K562 (cell line): ENCODE results near the gene PLD5. TPM values are rescaled to one million over a fixed set of nuclear protein-coding genes. Genes with fewer than 3 reads are reported as not detected.

Source experiments
- ATAC-seq: fragments of 200-7000 bp; cut with Tn5 transposase; 3 replicates; pipeline ENCODE4 v1.9.1; 2020; ENCODE audit warnings: moderate library complexity
- BruUV-seq: library from RNA; stranded (reverse); fragments of 400-500 nt; replicated peaks from 2 replicates; lab custom pipeline; 2021; lab: Mats Ljungman, UMichigan
- CTCF ChIA-PET: fragments of 300-600 bp; formaldehyde crosslinking; extraction: SDS; loops from one replicate; lab custom pipeline; 2021; ENCODE audit warnings: low intra/inter-chr PET ratio; lab: Yijun Ruan, JAX
- POLR2A ChIA-PET: fragments of 300-600, 350-650 bp; sonication (Branson Sonifier 250); formaldehyde crosslinking; extraction: SDS; loops from one replicate; lab custom pipeline; 2021; ENCODE audit warnings: antibody characterized with exemption, inconsistent platforms; lab: Yijun Ruan, JAX
- DNase-seq, 4 experiments: peaks; one replicate each; pipeline versions ENCODE4 v3.0.0 to v3.0.0-alpha.2; 2011 to 2018; ENCODE audit warnings: low spot score in 3 of 4, mixed read lengths in 3 of 4; ENCODE audit errors: extremely low read depth in 1 of 4
- FAIRE-seq: peaks from 2 replicates; lab custom pipeline; 2011; peaks lifted over from hg19 to GRCh38; lab: Jason Lieb, UNC
- H2AFZ ChIP-seq: 2 replicates; pipeline ENCODE4 v1.6.0; 2011; ENCODE audit warnings: low read depth, low read length, control low read depth, inconsistent platforms
- H3K27ac ChIP-seq: fragments of 200-600 bp; 3 replicates; pipeline ENCODE4 v1.8.0; 2011; ENCODE audit warnings: low read depth, mild to moderate bottlenecking, control low read depth, inconsistent platforms, low read length, moderate library complexity, mixed read lengths; ENCODE audit errors: extremely low read depth
- H3K27me3 ChIP-seq, 2 experiments: fragments of 300-600 bp in 1 of 2; 2 replicates in 1 of 2; 3 replicates in 1 of 2; pipeline versions ENCODE4 v1.6.0 to v1.8.0; 2011; ENCODE audit warnings: inconsistent platforms in 2 of 2, low read length in 2 of 2, mild to moderate bottlenecking in 1 of 2, mixed read lengths in 1 of 2, moderate library complexity in 1 of 2; ENCODE audit not compliant: control insufficient read depth in 2 of 2, insufficient read depth in 2 of 2
- H3K36me3 ChIP-seq: fragments of 300-600 bp; 3 replicates; pipeline ENCODE4 v1.8.0; 2011; ENCODE audit warnings: mild to moderate bottlenecking, low read length, inconsistent platforms; ENCODE audit not compliant: control insufficient read depth, insufficient read depth
- H3K4me1 ChIP-seq, 2 experiments: fragments of 200-600 bp in 1 of 2; replicated peaks in 1 of 2; 2 replicates in 1 of 2; 3 replicates in 1 of 2; pipeline versions ENCODE4 v1.5.1 to v1.8.0; 2011; ENCODE audit warnings: inconsistent platforms in 2 of 2, low read length in 2 of 2, mild to moderate bottlenecking in 1 of 2, mixed read lengths in 1 of 2, moderate library complexity in 1 of 2; ENCODE audit not compliant: control insufficient read depth in 2 of 2, insufficient read depth in 2 of 2
- H3K4me2 ChIP-seq: 2 replicates; pipeline ENCODE4 v1.6.1; 2011; ENCODE audit warnings: low read length, control low read depth, inconsistent platforms, mixed read lengths; ENCODE audit not compliant: insufficient read depth
- H3K4me3 ChIP-seq: fragments of 200-600 bp; sonication (generic), shearing (Covaris generic); 2 replicates; pipeline ENCODE4 v1.5.1; 2016; ENCODE audit warnings: control low read depth, inconsistent platforms
- H3K79me2 ChIP-seq: fragments of 200-600 bp; 3 replicates; pipeline ENCODE4 v1.8.0; 2011; ENCODE audit warnings: low read length, inconsistent platforms; ENCODE audit not compliant: control insufficient read depth, insufficient read depth
- H3K9ac ChIP-seq, 2 experiments: 2 replicates each; pipeline versions ENCODE4 v1.6.0 to v1.6.1; 2011; ENCODE audit warnings: low read depth in 2 of 2, low read length in 2 of 2, control low read depth in 1 of 2, inconsistent platforms in 1 of 2, mild to moderate bottlenecking in 1 of 2, mixed read lengths in 1 of 2; ENCODE audit not compliant: insufficient read depth in 1 of 2
- H3K9me1 ChIP-seq: one replicate; pipeline ENCODE4 v1.6.0; 2011; ENCODE audit warnings: inconsistent platforms, mild to moderate bottlenecking, low read length, moderate library complexity; ENCODE audit not compliant: control insufficient read depth, insufficient read depth
- H3K9me3 ChIP-seq: replicated peaks from 2 replicates; pipeline ENCODE4 v1.5.1; 2011; ENCODE audit warnings: low read depth, low read length, inconsistent platforms; ENCODE audit not compliant: control insufficient read depth, insufficient read depth
- H4K20me1 ChIP-seq: replicated peaks from 2 replicates; pipeline ENCODE4 v1.6.1; 2011; ENCODE audit warnings: low read length, inconsistent platforms, mixed read lengths; ENCODE audit not compliant: control insufficient read depth, insufficient read depth
- POU5F1 ChIP-seq: fragments of 150-350 bp; IDR thresholded peaks from 2 replicates; pipeline ENCODE4 v1.6.1; 2014; ENCODE audit warnings: borderline replicate concordance, low read length, low read depth, mild to moderate bottlenecking; ENCODE audit not compliant: partially characterized antibody
- RREB1 ChIP-seq: fragments of 250-450 bp; sonication (Bioruptor Pico); IDR thresholded peaks from 2 replicates; pipeline ENCODE4 v1.4.0; 2020
- ZBTB40 ChIP-seq, 2 experiments: fragments of 450-650 bp in 1 of 2; sonication (generic) in 1 of 2; formaldehyde crosslinking in 1 of 2; IDR thresholded peaks; 2 replicates each; pipeline versions ENCODE4 v1.7.1 to v1.9.0; 2016 to 2022; ENCODE audit warnings: inconsistent platforms in 1 of 2, mild to moderate bottlenecking in 1 of 2, missing genetic modification reagents in 1 of 2
- ZNF586 ChIP-seq: fragments of 450-650 bp; formaldehyde crosslinking; conservative IDR thresholded peaks from 2 replicates; pipeline ENCODE4 v1.4.0; 2020; ENCODE audit warnings: mild to moderate bottlenecking, moderate library complexity
- WGBS: fragments of 100-300 bp; shearing (Covaris generic); methylation state at CpG from one replicate; pipeline ENCODE4 v1.1.6; 2016; ENCODE audit warnings: low coverage, mixed read lengths; ENCODE audit not compliant: insufficient coverage; ENCODE audit errors: missing lambda C conversion rate; 5-methylcytosine and 5-hydroxymethylcytosine counted together
- in situ Hi-C: fragments of 300-500 bp; cut with MboI; formaldehyde crosslinking; loops from 4 replicates; pipeline ENCODE4 v1.15.0; 2018; ENCODE audit warnings: inconsistent platforms, mixed read lengths
- intact Hi-C: fragments of 100-400 bp; cut with micrococcal nuclease; formaldehyde crosslinking; loops from 2 replicates; pipeline ENCODE4 v1.14.2; 2022
- polyA plus RNA-seq, 8 experiments: library from polyadenylated mRNA; depleted of rRNA in 4 of 8; stranded (reverse) in 5 of 8; unstranded in 3 of 8; fragments of >200 nt; fragmentation: Nextera tagmentation in 2 of 8; fragmentation: Illumina TruSeq in 1 of 8; extraction: Ambion mirVana in 2 of 8; extraction: Trizol in 1 of 8; gene quantifications; 2 replicates each; pipeline versions ENCODE4 v1.2.1 to v1.2.3, GENCODE V29; 2011 to 2014; ENCODE audit warnings: inconsistent platforms in 1 of 8, missing spikeins in 1 of 8
- total RNA-seq, 7 experiments: library from RNA; depleted of rRNA in 6 of 7; stranded (reverse); fragments of >200 nt in 6 of 7; fragmentation: Illumina TruSeq in 2 of 7; extraction: Trizol in 2 of 7; gene quantifications; 2 replicates each; pipeline versions ENCODE4 v1.2.1 to v1.2.3, GENCODE V29; 2011 to 2021; ENCODE audit warnings: low replicate concordance in 1 of 7

PLD5 gene
- total and polyA plus RNA-seq, 9 of the 15 experiments (the other 6 are each of a cell fraction or from before 2014, with no cell fraction given) = not detected

GRCh38 chr1:242449661-242450060 is 74.8 kb downstream of the PLD5 start:
- 0% methylated on average over 9 of the region's 9 CpGs for WGBS
- no peaks in the 10 kb centered on the region for H4K20me1 ChIP-seq
- no peak for FAIRE-seq
- H3K4me2 ChIP-seq = no peak overlapping the region
- no peaks in the 10 kb centered on the region for H3K79me2 ChIP-seq
- ChIA-PET CTCF (no interaction called here), POLR2A (no interaction called here)
- DNase-seq = no peak
- H3K9me1 ChIP-seq = no peaks in the 10 kb centered on the region
- no peak overlapping the region for H3K27ac ChIP-seq
- H3K9ac ChIP-seq = no peak overlapping the region
- in situ Hi-C loops = loop anchor here (10.0 to 25.0 kb wide), 3 partner anchors 562 to 1813 kb away; no protein-coding TSS in a partner anchor
- H3K36me3 ChIP-seq = no peaks in the 10 kb centered on the region
- no peaks in the 10 kb centered on the region for H3K4me1 ChIP-seq
- no peak overlapping the region for H2AFZ ChIP-seq
- intact Hi-C loops = loop anchor here (10.0 kb wide), 1 partner anchor 425 kb away; no protein-coding TSS in a partner anchor
- H3K9me3 ChIP-seq = no peaks in the 10 kb centered on the region
- ATAC-seq = no peak
- no peaks in the 10 kb centered on the region for H3K27me3 ChIP-seq
- BruUV-seq = no TSS peak
- H3K4me3 ChIP-seq = no peak overlapping the region
- TF ChIP-seq RREB1 (CRISPR knock-in tag) = no peak
- no peak for TF ChIP-seq POU5F1
- no peak for TF ChIP-seq ZNF586 (CRISPR knock-in tag)
- TF ChIP-seq ZBTB40 (IDR thresholded peaks at IDR 0.05) = no peak
- no peak for TF ChIP-seq ZBTB40 (CRISPR knock-in tag; IDR thresholded peaks at IDR 0.05)
